Osteocyte (in vitro differentiated cells): Measurements from ENCODE around the gene KDM4C. TPM values are rescaled to one million over a fixed set of nuclear protein-coding genes. Genes with fewer than 3 reads are reported as not detected.
A peak's percentile ranks its signal among the peaks of the same experiment; 100 is the strongest.

Source experiments
- DNase-seq: peaks from one replicate; pipeline ENCODE4 v3.0.0; 2021; ENCODE audit warnings: mixed read lengths; ENCODE audit not compliant: unreplicated experiment; ENCODE audit errors: extremely low spot score
- H3K27ac Mint-ChIP-seq: one replicate; pipeline ENCODE4 v1.8.0; 2021; ENCODE audit warnings: mild to moderate bottlenecking, mixed read lengths; ENCODE audit not compliant: unreplicated experiment
- H3K27me3 Mint-ChIP-seq: one replicate; pipeline ENCODE4 v1.8.0; 2021; ENCODE audit warnings: mixed read lengths; ENCODE audit not compliant: unreplicated experiment
- H3K36me3 Mint-ChIP-seq: one replicate; pipeline ENCODE4 v1.8.0; 2021; ENCODE audit warnings: mixed read lengths; ENCODE audit not compliant: unreplicated experiment
- H3K4me1 Mint-ChIP-seq: one replicate; pipeline ENCODE4 v1.8.0; 2021; ENCODE audit warnings: mixed read lengths; ENCODE audit not compliant: unreplicated experiment
- H3K4me3 Mint-ChIP-seq: one replicate; pipeline ENCODE4 v1.8.0; 2021; ENCODE audit warnings: mild to moderate bottlenecking, moderate library complexity, mixed read lengths; ENCODE audit not compliant: unreplicated experiment
- H3K9me3 Mint-ChIP-seq: one replicate; pipeline ENCODE4 v1.8.0; 2021; ENCODE audit warnings: mixed read lengths; ENCODE audit not compliant: unreplicated experiment
- CTCF ChIP-seq: fragments of 200-600 bp; sonication (generic); IDR thresholded peaks from 2 replicates; pipeline ENCODE4 v1.5.0; 2021; ENCODE audit warnings: antibody characterized with exemption, mild to moderate bottlenecking, moderate library complexity
- total RNA-seq: library from RNA; stranded (reverse); gene quantifications from 2 replicates; pipeline ENCODE4 v1.2.1, GENCODE V29; 2021

The KDM4C gene
- total RNA-seq, 1 donor from 2014 or later: 25.3 TPM

GRCh38 chr9:6758498-6759184 lies 868 bp downstream of the KDM4C start:
- TF ChIP-seq CTCF: no peak
- Mint-ChIP-seq H3K27ac (peak overlapping the region; percentile 96), H3K9me3 (no peaks in the 10 kb centered on the region), H3K4me3 (peak overlapping the region; percentile 99), H3K4me1 (peaks cover 16% of the 10 kb centered on the region), H3K27me3 (no peaks in the 10 kb centered on the region), H3K36me3 (no peaks in the 10 kb centered on the region)
- DNase-seq: peak; percentile 85

GRCh38 chr9:6759185-6759977 lies 1.6 kb downstream of the KDM4C start:
- Mint-ChIP-seq H3K27me3 (no peaks in the 10 kb centered on the region), H3K27ac (peak overlapping the region; percentile 96), H3K36me3 (no peaks in the 10 kb centered on the region), H3K9me3 (no peaks in the 10 kb centered on the region), H3K4me3 (peak overlapping the region; percentile 99), H3K4me1 (peaks cover 16% of the 10 kb centered on the region)
- TF ChIP-seq CTCF: no peak
- DNase-seq: no peak

- no peaks in the 10 kb centered on the region for H3K9me3 Mint-ChIP-seq
- peak; percentile 54 for DNase-seq
- H3K36me3 Mint-ChIP-seq: no peaks in the 10 kb centered on the region
- H3K4me1 Mint-ChIP-seq: peaks cover 15% of the 10 kb centered on the region
- H3K4me3 Mint-ChIP-seq: no peak overlapping the region
- H3K27ac Mint-ChIP-seq: no peak overlapping the region
- no peak for TF ChIP-seq CTCF
- no peaks in the 10 kb centered on the region for H3K27me3 Mint-ChIP-seq
These were observed 3.5 kb downstream of the KDM4C start for GRCh38 chr9:6761306-6761705.

GRCh38 chr9:6763244-6763643 lies 5.5 kb downstream of the KDM4C start:
- Mint-ChIP-seq H3K27me3 (no peaks in the 10 kb centered on the region), H3K4me1 (peaks cover 9% of the 10 kb centered on the region), H3K4me3 (no peak overlapping the region), H3K36me3 (no peaks in the 10 kb centered on the region), H3K27ac (no peak overlapping the region), H3K9me3 (no peaks in the 10 kb centered on the region)
- TF ChIP-seq CTCF: no peak
- DNase-seq: no peak

GRCh38 chr9:6764011-6764410 lies 6.2 kb downstream of the KDM4C start:
- Mint-ChIP-seq H3K9me3 (no peaks in the 10 kb centered on the region), H3K4me1 (peaks cover 10% of the 10 kb centered on the region), H3K4me3 (no peak overlapping the region), H3K27ac (no peak overlapping the region), H3K27me3 (no peaks in the 10 kb centered on the region), H3K36me3 (no peaks in the 10 kb centered on the region)
- TF ChIP-seq CTCF: no peak
- DNase-seq: no peak
